HG02852 (cell line): ENCODE data around the gene PTEN.

Source experiments
- ATAC-seq: cut with Tn5 transposase; IDR thresholded peaks from one replicate; pipeline ENCODE4 v1.9.1; 2021; ENCODE audit warnings: mild to moderate bottlenecking, moderate library complexity; ENCODE audit not compliant: unreplicated experiment

Gene PTEN

GRCh38 chr10:87961314-87961713 is 97.9 kb downstream of the PTEN start:
- ATAC-seq: no peak

GRCh38 chr10:87966459-87966858 is 103.0 kb downstream of the PTEN start:
- no peak for ATAC-seq

- ATAC-seq: no peak
These were observed 110.2 kb downstream of the PTEN start for GRCh38 chr10:87973635-87974034.

GRCh38 chr10:87974130-87974529 is 110.7 kb downstream of the PTEN start:
- no peak for ATAC-seq

GRCh38 chr10:87974769-87975168 is 111.3 kb downstream of the PTEN start:
- no peak for ATAC-seq

GRCh38 chr10:87976101-87976743 is 112.8 kb downstream of the PTEN start:
- ATAC-seq: no peak

GRCh38 chr10:87978166-87978565 is 114.7 kb downstream of the PTEN start:
- ATAC-seq: no peak

- ATAC-seq: no peak
These were observed 116.4 kb downstream of the PTEN start for GRCh38 chr10:87979847-87980246.

- no peak for ATAC-seq
These were observed 120.3 kb downstream of the PTEN start for GRCh38 chr10:87983716-87984115.

- no peak for ATAC-seq
These were observed 123.8 kb downstream of the PTEN start for GRCh38 chr10:87987206-87987605.

- ATAC-seq: no peak
These were observed 128.5 kb downstream of the PTEN start for GRCh38 chr10:87991946-87992345.

GRCh38 chr10:88004451-88004850 is 141.0 kb downstream of the PTEN start:
- no peak for ATAC-seq

GRCh38 chr10:88006261-88006660 is 142.8 kb downstream of the PTEN start:
- ATAC-seq: no peak

GRCh38 chr10:88008866-88009470 is 145.5 kb downstream of the PTEN start:
- ATAC-seq: no peak

- ATAC-seq: no peak
These were observed 149.2 kb downstream of the PTEN start for GRCh38 chr10:88012641-88013040.

- ATAC-seq: no peak
These were observed 154.4 kb downstream of the PTEN start for GRCh38 chr10:88017781-88018180.

- ATAC-seq: no peak
These were observed 156.3 kb downstream of the PTEN start for GRCh38 chr10:88019753-88020152.
